A673 (cell line): Measurements from ENCODE around the gene ZNF367. TPM values are rescaled to one million over a fixed set of nuclear protein-coding genes. Genes with fewer than 3 reads are reported as not detected.

Experiments used
- BruUV-seq: library from RNA; stranded (reverse); fragments of 400-500 nt; replicated peaks from 2 replicates; lab custom pipeline; 2021; lab: Mats Ljungman, UMichigan
- CTCF ChIA-PET: fragments of 300-600 bp; sonication (Branson Sonifier 250); formaldehyde crosslinking; loops from one replicate; lab custom pipeline; 2022; ENCODE audit warnings: antibody characterized with exemption; lab: Charles Lee
- POLR2A ChIA-PET: fragments of 300-600 bp; sonication (Branson Sonifier 250); formaldehyde crosslinking; loops from one replicate; lab custom pipeline; 2022; ENCODE audit warnings: antibody characterized with exemption; ENCODE audit not compliant: low non-redundant PET; lab: Charles Lee
- DNase-seq: peaks from one replicate; pipeline ENCODE4 v3.0.0-alpha.2; 2015; ENCODE audit warnings: low spot score
- H3K27ac ChIP-seq: fragments of 200-600 bp; sonication (generic); 2 replicates; pipeline ENCODE4 v1.5.1; 2016; ENCODE audit warnings: mixed run types, low read depth, mild to moderate bottlenecking, mixed read lengths, antibody characterized with exemption, low read length; ENCODE audit not compliant: poor library complexity, severe bottlenecking
- H3K27me3 ChIP-seq: fragments of 200-600 bp; sonication (generic); replicated peaks from 2 replicates; pipeline ENCODE4 v1.6.1; 2017; ENCODE audit warnings: mixed run types, low read depth, mild to moderate bottlenecking, mixed read lengths, antibody characterized with exemption, low read length; ENCODE audit not compliant: insufficient read depth, poor library complexity
- H3K36me3 ChIP-seq: fragments of 200-600 bp; sonication (generic); 2 replicates; pipeline ENCODE4 v1.6.1; 2016; ENCODE audit warnings: mixed run types, mild to moderate bottlenecking, mixed read lengths, antibody characterized with exemption, low read length; ENCODE audit not compliant: insufficient read depth, poor library complexity, severe bottlenecking
- H3K4me1 ChIP-seq: fragments of 200-600 bp; sonication (generic); 2 replicates; pipeline ENCODE4 v1.6.1; 2017; ENCODE audit warnings: mixed run types, mild to moderate bottlenecking, mixed read lengths, antibody characterized with exemption, low read length; ENCODE audit not compliant: insufficient read depth, poor library complexity, severe bottlenecking
- H3K4me3 ChIP-seq: fragments of 200-600 bp; sonication (generic); 2 replicates; pipeline ENCODE4 v1.5.1; 2016; ENCODE audit warnings: low read depth, mixed run types, mild to moderate bottlenecking, mixed read lengths, low read length; ENCODE audit not compliant: poor library complexity, severe bottlenecking
- H3K9me3 ChIP-seq: fragments of 200-600 bp; sonication (generic); 2 replicates; pipeline ENCODE4 v1.6.1; 2016; ENCODE audit warnings: mixed run types, low read depth, mild to moderate bottlenecking, mixed read lengths, antibody characterized with exemption, low read length; ENCODE audit not compliant: poor library complexity, severe bottlenecking
- CTCF ChIP-seq: fragments of 300-800, 200-600 bp; sonication (generic); conservative IDR thresholded peaks from 2 replicates; pipeline ENCODE4 v1.5.1; 2017; ENCODE audit warnings: low read depth, mild to moderate bottlenecking, antibody characterized with exemption, low read length, moderate library complexity, mixed read lengths
- EZH2 ChIP-seq: fragments of 200-600 bp; sonication (generic); IDR thresholded peaks from 2 replicates; pipeline ENCODE4 v1.6.1; 2017; ENCODE audit warnings: borderline replicate concordance, low read depth, mild to moderate bottlenecking, mixed read lengths, antibody characterized with exemption, low read length; ENCODE audit not compliant: poor library complexity, severe bottlenecking
- intact Hi-C: fragments of 100-400 bp; cut with micrococcal nuclease; formaldehyde crosslinking; loops from one replicate; pipeline ENCODE4 v1.10.0; 2022; ENCODE audit not compliant: unreplicated experiment
- total RNA-seq: library from RNA; stranded (reverse); gene quantifications from 2 replicates; pipeline ENCODE4 v1.2.3, GENCODE V29; 2021

ZNF367 gene
- total RNA-seq, 1 experiment from 2014 or later: 14.6 TPM

DNA sequence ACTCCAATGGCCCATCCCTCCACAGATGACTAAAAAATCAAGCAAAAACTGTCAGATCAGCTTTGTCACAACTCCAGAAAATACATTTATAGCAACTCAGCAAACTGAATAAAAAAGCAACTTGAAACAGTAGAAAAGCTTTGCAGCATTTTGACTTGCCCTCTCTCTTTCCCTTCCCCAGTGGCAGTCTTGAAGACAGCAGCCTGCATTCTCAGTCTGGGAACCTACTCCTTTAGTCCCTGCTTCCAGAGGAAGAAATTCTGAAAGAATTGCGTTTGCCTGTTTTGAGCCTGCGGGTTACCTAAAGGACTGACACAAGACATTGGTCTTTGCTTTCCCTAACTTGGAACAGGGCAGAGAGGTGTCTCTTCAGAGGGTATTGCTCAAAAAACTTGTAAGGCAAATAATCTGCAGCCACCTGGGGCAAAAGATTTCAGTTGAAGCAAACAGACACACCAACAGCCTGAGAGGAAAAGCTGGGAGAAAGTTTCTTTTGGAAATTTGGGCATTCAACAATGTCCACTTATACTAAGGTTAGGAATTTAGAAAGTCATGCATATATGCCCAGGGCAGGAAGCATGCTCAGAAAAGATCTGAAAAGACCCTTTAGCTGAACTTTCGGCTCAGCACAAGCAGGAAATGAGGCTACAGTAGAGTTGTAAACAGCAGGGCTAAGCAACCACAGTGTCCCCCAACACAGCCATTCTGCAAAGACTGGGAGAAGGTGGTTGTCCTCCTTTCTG, 19.4 kb downstream of the ZNF367 start:
- Histone ChIP-seq H3K4me3 (no peak overlapping the region), H3K36me3 (peaks cover 13% of the 10 kb centered on the region), H3K27ac (no peak overlapping the region), H3K27me3 (no peaks in the 10 kb centered on the region), H3K4me1 (no peaks in the 10 kb centered on the region), H3K9me3 (peaks cover 9% of the 10 kb centered on the region)
- CTCF ChIA-PET: no interaction called here
- intact Hi-C loops: no loop called here
- DNase-seq: no peak
- no peak for TF ChIP-seq CTCF
- TF ChIP-seq EZH2: no peak
- POLR2A ChIA-PET: no interaction called here
- BruUV-seq: no TSS peak

DNA sequence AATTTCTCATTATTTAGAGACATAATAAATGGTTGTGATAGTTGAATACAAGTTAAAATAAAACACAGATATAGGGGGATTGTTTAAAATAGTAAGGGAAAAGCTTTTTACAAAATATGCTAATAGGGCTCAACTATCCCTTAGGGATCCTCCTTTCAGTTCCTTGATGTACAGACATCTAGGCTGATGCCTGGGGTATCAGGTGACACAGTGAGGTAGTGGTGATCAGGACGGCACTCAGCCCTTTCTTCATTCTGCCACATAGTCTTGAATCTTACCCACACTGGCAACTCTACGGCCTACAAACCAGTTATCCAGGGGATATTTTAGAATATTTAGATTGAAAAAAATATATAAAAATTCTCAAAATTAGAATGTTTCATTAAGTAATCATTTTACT, 22.2 kb downstream of the ZNF367 start:
- no peak for DNase-seq
- H3K9me3 ChIP-seq: peaks cover 7% of the 10 kb centered on the region
- intact Hi-C loops: no loop called here
- H3K4me3 ChIP-seq: no peak overlapping the region
- H3K4me1 ChIP-seq: no peaks in the 10 kb centered on the region
- BruUV-seq: no TSS peak
- ChIA-PET CTCF (no interaction called here), POLR2A (no interaction called here)
- H3K36me3 ChIP-seq: peaks cover 33% of the 10 kb centered on the region
- no peak overlapping the region for H3K27ac ChIP-seq
- no peak for TF ChIP-seq CTCF
- no peak for TF ChIP-seq EZH2
- H3K27me3 ChIP-seq: no peaks in the 10 kb centered on the region

- ChIA-PET CTCF (no interaction called here), POLR2A (no interaction called here)
- no peaks in the 10 kb centered on the region for H3K27me3 ChIP-seq
- no peak overlapping the region for H3K27ac ChIP-seq
- TF ChIP-seq EZH2 (no peak), CTCF (no peak)
- no peak for DNase-seq
- H3K36me3 ChIP-seq: peaks cover 37% of the 10 kb centered on the region
- BruUV-seq: no TSS peak
- H3K4me3 ChIP-seq: no peak overlapping the region
- H3K4me1 ChIP-seq: no peaks in the 10 kb centered on the region
- intact Hi-C loops: no loop called here
- H3K9me3 ChIP-seq: no peaks in the 10 kb centered on the region
Measured at GRCh38 chr9:96394832-96395496, 23.2 kb downstream of the ZNF367 start.
